HEK293T (cell line): ENCODE results near the gene PAPPA.

Experiments
- CTCF ChIA-PET: fragments of 350-600 bp; formaldehyde crosslinking; extraction: SDS; loops from one replicate; lab custom pipeline; 2021; ENCODE audit warnings: antibody characterized with exemption, inconsistent platforms; lab: Yijun Ruan, JAX
- POLR2A ChIA-PET: fragments of 350-600 bp; formaldehyde crosslinking; extraction: SDS; loops from one replicate; lab custom pipeline; 2020; ENCODE audit warnings: antibody characterized with exemption, inconsistent platforms; lab: Yijun Ruan, JAX
- DNase-seq: peaks from one replicate; pipeline ENCODE4 v3.0.0; 2012; ENCODE audit warnings: mixed read lengths; ENCODE audit errors: extremely low spot score
- ARNT ChIP-seq: fragments of 450-650 bp; IDR thresholded peaks from 2 replicates; pipeline ENCODE4 v1.6.1; 2017; ENCODE audit warnings: mild to moderate bottlenecking
- BHLHE40 ChIP-seq: fragments of 450-650 bp; IDR thresholded peaks from 2 replicates; pipeline ENCODE4 v1.6.1; 2016; ENCODE audit warnings: mild to moderate bottlenecking, moderate library complexity, borderline replicate concordance
- CTBP1 ChIP-seq: fragments of 450-650 bp; IDR thresholded peaks from 2 replicates; pipeline ENCODE4 v1.6.1; 2016; ENCODE audit warnings: borderline replicate concordance
- ELF4 ChIP-seq: fragments of 450-650 bp; IDR thresholded peaks from 2 replicates; pipeline ENCODE4 v1.6.1; 2017; ENCODE audit warnings: antibody characterized with exemption
- FOXA1 ChIP-seq: fragments of 450-650 bp; IDR thresholded peaks from 2 replicates; pipeline ENCODE4 v1.6.1; 2016; ENCODE audit warnings: mild to moderate bottlenecking
- FOXK2 ChIP-seq: fragments of 450-650 bp; IDR thresholded peaks from 2 replicates; pipeline ENCODE4 v1.6.1; 2016; ENCODE audit warnings: mild to moderate bottlenecking
- FOXM1 ChIP-seq: fragments of 450-650 bp; IDR thresholded peaks from 2 replicates; pipeline ENCODE4 v1.6.1; 2017; ENCODE audit warnings: mild to moderate bottlenecking, borderline replicate concordance
- HDGF ChIP-seq: fragments of 450-650 bp; IDR thresholded peaks from 2 replicates; pipeline ENCODE4 v1.6.1; 2017; ENCODE audit warnings: antibody characterized with exemption, borderline replicate concordance
- L3MBTL2 ChIP-seq: fragments of 450-650 bp; conservative IDR thresholded peaks from 2 replicates; pipeline ENCODE4 v1.6.1; 2016; ENCODE audit warnings: mild to moderate bottlenecking
- LEF1 ChIP-seq: fragments of 450-650 bp; IDR thresholded peaks from 2 replicates; pipeline ENCODE4 v1.6.1; 2017; ENCODE audit warnings: mild to moderate bottlenecking, borderline replicate concordance
- NFRKB ChIP-seq: fragments of 450-650 bp; IDR thresholded peaks from 2 replicates; pipeline ENCODE4 v1.6.1; 2016; ENCODE audit warnings: mild to moderate bottlenecking, moderate library complexity
- PKNOX1 ChIP-seq: fragments of 450-650 bp; IDR thresholded peaks from 2 replicates; pipeline ENCODE4 v1.6.1; 2016
- SP1 ChIP-seq: fragments of 450-650 bp; IDR thresholded peaks from 2 replicates; pipeline ENCODE4 v1.6.1; 2017
- SUZ12 ChIP-seq: fragments of 450-650 bp; IDR thresholded peaks from 2 replicates; pipeline ENCODE4 v1.6.1; 2016; ENCODE audit warnings: mild to moderate bottlenecking
- TARDBP ChIP-seq: fragments of 450-650 bp; IDR thresholded peaks from 2 replicates; pipeline ENCODE4 v1.6.1; 2016
- ZNF384 ChIP-seq: fragments of 450-650 bp; IDR thresholded peaks from 2 replicates; pipeline ENCODE4 v1.6.1; 2016

The PAPPA gene

GRCh38 chr9:116123171-116123570 is 30.4 kb upstream of the PAPPA start:
- ChIA-PET CTCF (no interaction called here), POLR2A (no interaction called here)
- no peak for TF ChIP-seq BHLHE40
- no peak for TF ChIP-seq NFRKB
- no peak for TF ChIP-seq L3MBTL2
- no peak for TF ChIP-seq TARDBP
- no peak for TF ChIP-seq FOXM1
- no peak for TF ChIP-seq PKNOX1
- TF ChIP-seq ELF4: no peak
- TF ChIP-seq SUZ12: no peak
- no peak for TF ChIP-seq FOXK2
- no peak for TF ChIP-seq HDGF
- TF ChIP-seq ARNT: no peak
- no peak for TF ChIP-seq FOXA1
- TF ChIP-seq LEF1: no peak
- no peak for DNase-seq

GRCh38 chr9:116124472-116125040 is 29.0 kb upstream of the PAPPA start:
- DNase-seq: no peak
- ChIA-PET CTCF (no interaction called here), POLR2A (no interaction called here)
- TF ChIP-seq SP1 (no peak), CTBP1 (no peak), FOXK2 (no peak), ZNF384 (no peak), FOXA1 (no peak), LEF1 (no peak), ARNT (no peak), L3MBTL2 (no peak), HDGF (no peak), SUZ12 (no peak), PKNOX1 (no peak), ELF4 (no peak), FOXM1 (no peak), NFRKB (no peak), TARDBP (no peak), BHLHE40 (no peak)

GRCh38 chr9:116133163-116133562 is 20.4 kb upstream of the PAPPA start:
- ChIA-PET CTCF (no interaction called here), POLR2A (no interaction called here)
- DNase-seq: no peak
- no peak for TF ChIP-seq TARDBP
- TF ChIP-seq SP1: no peak
- TF ChIP-seq SUZ12: no peak
- no peak for TF ChIP-seq PKNOX1
- no peak for TF ChIP-seq NFRKB
- no peak for TF ChIP-seq ELF4
- no peak for TF ChIP-seq FOXK2
- no peak for TF ChIP-seq LEF1
- TF ChIP-seq HDGF: no peak
- no peak for TF ChIP-seq L3MBTL2
- TF ChIP-seq FOXM1: no peak
- no peak for TF ChIP-seq ZNF384
- no peak for TF ChIP-seq ARNT
- no peak for TF ChIP-seq FOXA1

GRCh38 chr9:116134975-116135374 is 18.6 kb upstream of the PAPPA start:
- DNase-seq: no peak
- TF ChIP-seq LEF1: no peak
- no peak for TF ChIP-seq L3MBTL2
- TF ChIP-seq SUZ12: no peak
- no peak for TF ChIP-seq FOXM1
- TF ChIP-seq TARDBP: no peak
- TF ChIP-seq HDGF: no peak
- TF ChIP-seq CTBP1: no peak
- no peak for TF ChIP-seq SP1
- no peak for TF ChIP-seq ARNT
- no peak for TF ChIP-seq FOXA1
- TF ChIP-seq FOXK2: no peak
- no peak for TF ChIP-seq BHLHE40
- no peak for TF ChIP-seq ZNF384
- TF ChIP-seq NFRKB: no peak
- TF ChIP-seq PKNOX1: no peak
- TF ChIP-seq ELF4: no peak
- ChIA-PET CTCF (no interaction called here), POLR2A (no interaction called here)

GRCh38 chr9:116137010-116137409 is 16.6 kb upstream of the PAPPA start:
- TF ChIP-seq LEF1 (no peak), FOXA1 (no peak), CTBP1 (no peak), TARDBP (no peak), NFRKB (no peak), PKNOX1 (no peak), HDGF (no peak), L3MBTL2 (no peak), SP1 (no peak), BHLHE40 (no peak), ARNT (no peak), SUZ12 (no peak), FOXK2 (no peak), FOXM1 (no peak), ZNF384 (no peak), ELF4 (no peak)
- DNase-seq: no peak
- CTCF ChIA-PET: no interaction called here
- POLR2A ChIA-PET: no interaction called here
